PFSK-1 (cell line): ENCODE data around the gene NPW.

Experiments
- POLR2AphosphoS5 ChIP-seq: IDR thresholded peaks from 2 replicates; pipeline ENCODE4 v1.6.1; 2012; ENCODE audit warnings: low read depth, mild to moderate bottlenecking, control low read depth, low read length, moderate library complexity
- TAF1 ChIP-seq: IDR thresholded peaks from 2 replicates; pipeline ENCODE4 v1.6.1; 2012; ENCODE audit warnings: low read length, control low read depth, borderline replicate concordance; ENCODE audit not compliant: insufficient read depth
- TF ChIP-seq, protein P1 (sequence below), 2 experiments: IDR thresholded peaks; 2 replicates each; pipeline versions ENCODE4 v1.6.1 to v1.8.0; 2011 to 2012; ENCODE audit warnings: low read depth in 2 of 2, low read length in 2 of 2, control low read depth in 1 of 2, inconsistent platforms in 1 of 2, mild to moderate bottlenecking in 1 of 2, moderate library complexity in 1 of 2; ENCODE audit not compliant: insufficient read depth in 1 of 2

DNA sequence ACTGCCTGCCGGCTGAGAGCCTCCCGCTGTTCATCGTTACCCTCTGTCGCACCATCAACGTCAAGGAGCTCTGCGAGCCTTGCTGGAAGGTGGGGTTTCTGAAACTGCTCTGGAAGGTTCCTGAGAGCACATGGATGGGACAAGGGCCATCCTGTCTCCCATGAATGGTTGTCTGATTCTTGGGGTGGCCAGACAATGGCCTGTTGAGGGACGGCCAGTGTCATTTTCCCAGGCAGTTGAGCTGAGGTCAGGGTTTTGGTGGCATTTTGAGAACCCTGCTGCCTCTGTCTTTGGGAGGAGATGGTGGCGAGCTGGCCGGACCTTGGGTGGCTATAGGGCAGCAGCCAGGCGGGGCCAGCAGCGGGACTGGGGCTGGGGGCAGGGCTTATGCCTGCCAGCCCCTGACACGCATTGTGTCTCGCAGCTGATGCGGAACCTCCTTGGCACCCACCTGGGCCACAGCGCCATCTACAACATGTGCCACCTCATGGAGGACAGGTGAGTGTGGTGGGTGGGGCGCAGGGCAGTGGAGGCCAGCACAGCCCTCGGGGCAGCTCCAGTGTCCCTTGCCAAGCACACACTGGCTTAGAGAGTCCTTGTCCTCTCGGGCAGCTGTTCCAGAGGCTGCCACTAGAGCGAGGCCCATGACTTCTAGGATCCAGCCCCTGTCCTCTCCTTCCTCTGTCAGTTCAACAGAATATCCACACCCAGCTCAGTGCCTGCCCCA lies 37.3 kb downstream of the NPW start:
- TF ChIP-seq, protein P1, sequence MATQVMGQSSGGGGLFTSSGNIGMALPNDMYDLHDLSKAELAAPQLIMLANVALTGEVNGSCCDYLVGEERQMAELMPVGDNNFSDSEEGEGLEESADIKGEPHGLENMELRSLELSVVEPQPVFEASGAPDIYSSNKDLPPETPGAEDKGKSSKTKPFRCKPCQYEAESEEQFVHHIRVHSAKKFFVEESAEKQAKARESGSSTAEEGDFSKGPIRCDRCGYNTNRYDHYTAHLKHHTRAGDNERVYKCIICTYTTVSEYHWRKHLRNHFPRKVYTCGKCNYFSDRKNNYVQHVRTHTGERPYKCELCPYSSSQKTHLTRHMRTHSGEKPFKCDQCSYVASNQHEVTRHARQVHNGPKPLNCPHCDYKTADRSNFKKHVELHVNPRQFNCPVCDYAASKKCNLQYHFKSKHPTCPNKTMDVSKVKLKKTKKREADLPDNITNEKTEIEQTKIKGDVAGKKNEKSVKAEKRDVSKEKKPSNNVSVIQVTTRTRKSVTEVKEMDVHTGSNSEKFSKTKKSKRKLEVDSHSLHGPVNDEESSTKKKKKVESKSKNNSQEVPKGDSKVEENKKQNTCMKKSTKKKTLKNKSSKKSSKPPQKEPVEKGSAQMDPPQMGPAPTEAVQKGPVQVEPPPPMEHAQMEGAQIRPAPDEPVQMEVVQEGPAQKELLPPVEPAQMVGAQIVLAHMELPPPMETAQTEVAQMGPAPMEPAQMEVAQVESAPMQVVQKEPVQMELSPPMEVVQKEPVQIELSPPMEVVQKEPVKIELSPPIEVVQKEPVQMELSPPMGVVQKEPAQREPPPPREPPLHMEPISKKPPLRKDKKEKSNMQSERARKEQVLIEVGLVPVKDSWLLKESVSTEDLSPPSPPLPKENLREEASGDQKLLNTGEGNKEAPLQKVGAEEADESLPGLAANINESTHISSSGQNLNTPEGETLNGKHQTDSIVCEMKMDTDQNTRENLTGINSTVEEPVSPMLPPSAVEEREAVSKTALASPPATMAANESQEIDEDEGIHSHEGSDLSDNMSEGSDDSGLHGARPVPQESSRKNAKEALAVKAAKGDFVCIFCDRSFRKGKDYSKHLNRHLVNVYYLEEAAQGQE (IDR thresholded peaks at IDR 0.05; ENCODE audit: insufficient read depth in 1 of 2, low read depth in 2 of 2, low read length in 2 of 2), result no peak
- TF ChIP-seq TAF1 (no peak), POLR2AphosphoS5 (no peak)
